ENCODE measurements around the gene NEBL. TPM values are rescaled to one million over a fixed set of nuclear protein-coding genes. Genes with fewer than 3 reads are reported as not detected.

Gene NEBL
- total and polyA plus RNA-seq, 9 of the 15 experiments (the other 6 are each of a cell fraction or from before 2014, with no cell fraction given) = 0.82 to 14.6 (median 9.8) TPM

DNA sequence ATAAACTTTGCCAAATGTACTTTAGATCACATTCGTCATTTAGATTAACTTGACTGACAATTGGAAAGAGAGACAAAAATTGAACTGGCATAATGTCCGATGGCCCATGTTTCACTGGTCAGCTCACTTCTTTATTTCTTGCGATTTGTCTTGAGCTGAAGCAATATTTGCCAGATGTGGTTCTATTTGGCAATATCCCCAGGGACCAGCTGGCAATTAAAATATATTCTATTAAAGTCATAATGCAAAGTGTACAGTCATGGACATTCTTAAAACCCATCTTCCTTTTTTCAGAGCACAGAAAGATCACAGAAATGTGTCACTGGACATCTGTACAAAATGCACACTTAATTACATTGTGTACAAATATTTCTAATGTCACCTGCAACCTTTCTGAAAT, 26.3 kb downstream of the NEBL start:
- Histone ChIP-seq H3K27ac (ENCODE audit: extremely low read depth, low read depth, low read length) (no peak overlapping the region), H3K9me1 (ENCODE audit: control insufficient read depth, insufficient read depth, low read length) (no peaks in the 10 kb centered on the region), H3K4me3 (no peak overlapping the region), H3K4me1 (replicated peaks in 1 of 2; ENCODE audit: control insufficient read depth in 2 of 2, insufficient read depth in 2 of 2, low read length in 2 of 2) (no peaks in the 10 kb centered on the region), H3K79me2 (ENCODE audit: control insufficient read depth, insufficient read depth, low read length) (no peaks in the 10 kb centered on the region), H3K9me3 (replicated peaks; ENCODE audit: control insufficient read depth, insufficient read depth, low read depth, low read length) (no peaks in the 10 kb centered on the region), H3K4me2 (ENCODE audit: insufficient read depth, low read length) (no peak overlapping the region), H3K36me3 (ENCODE audit: control insufficient read depth, insufficient read depth, low read length) (no peaks in the 10 kb centered on the region), H3K27me3 (ENCODE audit: control insufficient read depth in 2 of 2, insufficient read depth in 2 of 2, low read length in 2 of 2) (no peaks in the 10 kb centered on the region), H2AFZ (ENCODE audit: low read depth, low read length) (no peak overlapping the region), H4K20me1 (replicated peaks; ENCODE audit: control insufficient read depth, insufficient read depth, low read length) (no peaks in the 10 kb centered on the region), H3K9ac (ENCODE audit: insufficient read depth in 1 of 2, low read depth in 2 of 2, low read length in 2 of 2) (no peak overlapping the region)
- in situ Hi-C loops (cut with MboI) = loop anchor here (5.0 kb wide), 1 partner anchor 401 kb away; no protein-coding TSS in a partner anchor
- intact Hi-C loops (cut with micrococcal nuclease) = no loop called here
- no peak for FAIRE-seq
- no peak for DNase-seq (ENCODE audit: extremely low read depth in 1 of 4, low spot score in 3 of 4)
- ChIA-PET CTCF (ENCODE audit: low intra/inter-chr PET ratio) (no interaction called here), POLR2A (no interaction called here)
- BruUV-seq (replicated peaks) = no TSS peak
- ATAC-seq = no peak
- no peak for TF ChIP-seq GABPB1 (CRISPR knock-in tag; IDR thresholded peaks at IDR 0.05)
- no peak for TF ChIP-seq PYGO2 (tag; IDR thresholded peaks at IDR 0.05)
- TF ChIP-seq POLR2AphosphoS5 (IDR thresholded peaks at IDR 0.05; ENCODE audit: control insufficient read depth, insufficient read depth, low read depth, low read length) = no peak
- no peak for TF ChIP-seq TAF1 (IDR thresholded peaks at IDR 0.05; ENCODE audit: control insufficient read depth, extremely low read depth, insufficient read depth, low read length, severe bottlenecking)
- TF ChIP-seq, protein P1, sequence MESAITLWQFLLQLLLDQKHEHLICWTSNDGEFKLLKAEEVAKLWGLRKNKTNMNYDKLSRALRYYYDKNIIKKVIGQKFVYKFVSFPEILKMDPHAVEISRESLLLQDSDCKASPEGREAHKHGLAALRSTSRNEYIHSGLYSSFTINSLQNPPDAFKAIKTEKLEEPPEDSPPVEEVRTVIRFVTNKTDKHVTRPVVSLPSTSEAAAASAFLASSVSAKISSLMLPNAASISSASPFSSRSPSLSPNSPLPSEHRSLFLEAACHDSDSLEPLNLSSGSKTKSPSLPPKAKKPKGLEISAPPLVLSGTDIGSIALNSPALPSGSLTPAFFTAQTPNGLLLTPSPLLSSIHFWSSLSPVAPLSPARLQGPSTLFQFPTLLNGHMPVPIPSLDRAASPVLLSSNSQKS (CRISPR knock-in tag; IDR thresholded peaks at IDR 0.05) = no peak
- no peak for TF ChIP-seq SMARCE1 (IDR thresholded peaks at IDR 0.05)
- no peak for TF ChIP-seq KDM1A (IDR thresholded peaks at IDR 0.05)
- no peak for TF ChIP-seq CHD7 (IDR thresholded peaks at IDR 0.05; ENCODE audit: low read depth, low read length)
- no peak for TF ChIP-seq FOXM1 (IDR thresholded peaks at IDR 0.05; ENCODE audit: low read depth)
- TF ChIP-seq FOXM1 (CRISPR knock-in tag; IDR thresholded peaks at IDR 0.05; ENCODE audit: low read depth) = no peak
- WGBS (ENCODE audit: insufficient coverage, low coverage, missing lambda C conversion rate) = 38% methylated on average over 3 of the region's 3 CpGs
